Ovary (tissue), 9 donors: ENCODE measurements around the gene SNAP23. TPM values are rescaled to one million over a fixed set of nuclear protein-coding genes. Genes with fewer than 3 reads are reported as not detected.

ENCODE experiments used
- DNase-seq, 5 donors: peaks; one replicate each; pipeline ENCODE4 v3.0.0-alpha.2; 2019 to 2020
- H3K27ac ChIP-seq, 2 donors: fragments of 200-600 bp; one replicate each; pipeline versions ENCODE4 v1.5.1 to v1.8.0; 2019 to 2022
- H3K27me3 ChIP-seq: fragments of 200-600 bp; one replicate; pipeline ENCODE4 v1.8.0; 2022
- H3K36me3 ChIP-seq: fragments of 200-600 bp; sonication (generic); one replicate; pipeline ENCODE4 v1.5.1; 2019
- H3K4me1 ChIP-seq: one replicate; pipeline ENCODE4 v1.8.1; 2013; ENCODE audit warnings: mild to moderate bottlenecking, moderate library complexity; ENCODE audit not compliant: insufficient read depth
- H3K4me3 ChIP-seq: fragments of 200-600 bp; sonication (generic); one replicate; pipeline ENCODE4 v1.5.1; 2017
- H3K9me3 ChIP-seq, 2 donors: fragments of 200-600 bp in 1 of 2; sonication (generic) in 1 of 2; one replicate each; pipeline versions ENCODE4 v1.5.1 to v1.8.1; 2013 to 2019; ENCODE audit warnings: mild to moderate bottlenecking in 1 of 2, moderate library complexity in 1 of 2
- EP300 ChIP-seq: sonication (generic); formaldehyde crosslinking; IDR thresholded peaks from one replicate; pipeline ENCODE4 v1.6.1; 2017; ENCODE audit warnings: antibody characterized with exemption
- POLR2A ChIP-seq: fragments of 450-650 bp; IDR thresholded peaks from one replicate; pipeline ENCODE4 v1.6.1; 2017; ENCODE audit warnings: antibody characterized with exemption, mild to moderate bottlenecking, moderate library complexity
- WGBS, 3 donors: extraction: QIAGEN DNeasy Blood & Tissue Kit in 1 of 3; methylation state at CpG; one replicate each; pipeline versions ENCODE4 v1.1.5 to v1.1.7; 2013 to 2017; 5-methylcytosine and 5-hydroxymethylcytosine counted together
- intact Hi-C, 4 donors: fragments of 100-400 bp; cut with DNase I; formaldehyde crosslinking; loops; one replicate each; pipeline versions ENCODE4 v1.11.0 to v1.15.1; 2022 to 2023
- polyA plus RNA-seq, 2 donors: library from polyadenylated mRNA; stranded (reverse); fragments of 200-250 nt in 1 of 2; fragments of 350-450 nt in 1 of 2; fragmentation: Illumina TruSeq in 1 of 2; extraction: RNeasy Lipid Tissue Mini Kit (QIAGEN cat#74804) in 1 of 2; gene quantifications; one replicate each; pipeline ENCODE4 v1.2.3, GENCODE V29; 2013 to 2014
- total RNA-seq, 7 donors: library from RNA; depleted of rRNA in 2 of 7; stranded (reverse); fragments of >200 nt in 2 of 7; fragmentation: NEBNext Ultra II Directional in 3 of 7; extraction: Animal tissue kit (Norgen Biotek cat#: 25700) in 3 of 7; gene quantifications; one replicate each; pipeline versions ENCODE4 v1.1.0 to v1.2.4, GENCODE V29; 2016 to 2023
- TF ChIP-seq, protein P1 (sequence below), 3 donors: fragments of 450-650 bp in 2 of 3; fragments of 200-600 bp in 1 of 3; IDR thresholded peaks; one replicate each; pipeline versions ENCODE4 v1.5.1 to v1.8.0; 2016 to 2022; ENCODE audit warnings: antibody characterized with exemption in 3 of 3, mild to moderate bottlenecking in 1 of 3
- donor health status: DM: no; HTN: no; CAD: no; lungs with moderate emphysema.
- donor health status: DM: no; HTN: no; CAD: no.
- donor health status: Bipolar disorder and iron deficiency.
- donor health status: DM: yes; HTN: yes; CAD: no.
- donor health status: DM: no; HTN: no; CAD: no.
- donor health status: DM: yes; HTN: yes; CAD: no.

The SNAP23 gene
- total and polyA plus RNA-seq, 9 donors = 37.9 to 93.0 (median 53.0) TPM

DNA sequence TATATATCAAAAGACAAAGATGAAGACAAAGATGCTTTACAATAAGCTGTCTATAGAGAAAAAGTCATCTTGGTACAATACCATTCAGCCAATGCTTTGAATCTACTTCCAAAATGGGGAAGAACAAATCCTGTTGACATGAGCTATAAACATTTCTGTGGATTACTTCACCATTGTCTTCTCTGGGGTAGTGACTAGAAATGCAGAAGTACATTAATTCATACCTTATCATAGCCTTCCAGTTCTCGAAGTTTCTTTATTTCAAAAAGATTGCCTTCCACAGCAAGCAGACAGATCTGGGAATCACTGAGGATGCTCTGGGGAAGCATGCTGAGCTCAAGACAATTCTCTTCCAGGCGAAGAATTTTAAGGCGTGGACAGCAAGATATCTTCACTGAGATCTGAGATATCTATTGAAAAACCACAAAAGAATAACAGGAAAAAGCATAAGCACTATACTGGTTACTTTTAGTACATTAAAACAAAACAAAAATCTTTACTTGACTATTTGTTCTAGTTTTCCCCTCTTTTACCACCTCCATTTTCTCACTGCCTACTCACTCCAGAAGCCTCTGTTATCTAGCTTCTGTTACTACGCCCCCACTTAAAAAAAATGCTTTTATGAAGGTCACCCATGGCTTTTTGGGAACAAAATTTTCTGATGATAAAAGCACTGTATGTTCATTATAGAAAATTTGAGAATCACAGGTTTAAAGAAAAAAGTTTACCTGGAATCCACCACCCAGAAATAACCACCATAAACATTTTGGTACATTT lies 49.6 kb downstream of the SNAP23 start:
- peaks cover 4% of the 10 kb centered on the region for H3K4me1 ChIP-seq
- no peak overlapping the region for H3K4me3 ChIP-seq
- 84 to 89% (median 88%) methylated on average over 4 of the region's 4 CpGs for WGBS, 3 donors
- no peak for TF ChIP-seq EP300
- no peak for TF ChIP-seq POLR2A
- TF ChIP-seq, protein P1, sequence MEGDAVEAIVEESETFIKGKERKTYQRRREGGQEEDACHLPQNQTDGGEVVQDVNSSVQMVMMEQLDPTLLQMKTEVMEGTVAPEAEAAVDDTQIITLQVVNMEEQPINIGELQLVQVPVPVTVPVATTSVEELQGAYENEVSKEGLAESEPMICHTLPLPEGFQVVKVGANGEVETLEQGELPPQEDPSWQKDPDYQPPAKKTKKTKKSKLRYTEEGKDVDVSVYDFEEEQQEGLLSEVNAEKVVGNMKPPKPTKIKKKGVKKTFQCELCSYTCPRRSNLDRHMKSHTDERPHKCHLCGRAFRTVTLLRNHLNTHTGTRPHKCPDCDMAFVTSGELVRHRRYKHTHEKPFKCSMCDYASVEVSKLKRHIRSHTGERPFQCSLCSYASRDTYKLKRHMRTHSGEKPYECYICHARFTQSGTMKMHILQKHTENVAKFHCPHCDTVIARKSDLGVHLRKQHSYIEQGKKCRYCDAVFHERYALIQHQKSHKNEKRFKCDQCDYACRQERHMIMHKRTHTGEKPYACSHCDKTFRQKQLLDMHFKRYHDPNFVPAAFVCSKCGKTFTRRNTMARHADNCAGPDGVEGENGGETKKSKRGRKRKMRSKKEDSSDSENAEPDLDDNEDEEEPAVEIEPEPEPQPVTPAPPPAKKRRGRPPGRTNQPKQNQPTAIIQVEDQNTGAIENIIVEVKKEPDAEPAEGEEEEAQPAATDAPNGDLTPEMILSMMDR (IDR thresholded peaks at IDR 0.05) = no peak
- no peak for DNase-seq
- no peaks in the 10 kb centered on the region for H3K36me3 ChIP-seq
- H3K27ac ChIP-seq = no peak overlapping the region
- no peaks in the 10 kb centered on the region for H3K27me3 ChIP-seq
- H3K9me3 ChIP-seq = no peaks in the 10 kb centered on the region
- intact Hi-C loops = loop anchor here in 1 of 4 donors (10.0 kb wide), 1 partner anchor 100 kb away; no protein-coding TSS in a partner anchor

- intact Hi-C loops = loop anchor here in 1 of 4 donors (10.0 kb wide), 1 partner anchor 97 kb away; no protein-coding TSS in a partner anchor
- TF ChIP-seq POLR2A = no peak
- TF ChIP-seq, protein P1 (IDR thresholded peaks at IDR 0.05) = no peak
- no peak for TF ChIP-seq EP300
Measured at GRCh38 chr15:42547918-42548248, 52.4 kb downstream of the SNAP23 start.

GRCh38 chr15:42548249-42549031 lies 53.0 kb downstream of the SNAP23 start, which contains the start of the genes HAUS2 and LRRC57:
HAUS2 (plus strand) TSS chr15:42548838; CDS start chr15:42548873, 35 bp downstream.
LRRC57 (minus strand) TSS chr15:42548793; CDS start chr15:42548434, 359 bp downstream.
- peak; percentile 86 to 93 (median 90) for DNase-seq
- H3K4me1 ChIP-seq = peaks cover 4% of the 10 kb centered on the region
- no peaks in the 10 kb centered on the region for H3K27me3 ChIP-seq
- H3K27ac ChIP-seq = peak within 1 kb of the TSS; percentile 83 to 93
- peak within 1 kb of the TSS; percentile 61 for H3K4me3 ChIP-seq
- no peaks in the 10 kb centered on the region for H3K9me3 ChIP-seq
- H3K36me3 ChIP-seq = no peaks in the 10 kb centered on the region
- 0% methylated on average over 63 to 71 of the region's 71 CpGs for WGBS, 3 donors
- intact Hi-C loops = loop anchor here in 1 of 4 donors (10.0 kb wide), 1 partner anchor 96 kb away; no protein-coding TSS in a partner anchor
- TF ChIP-seq POLR2A (peak; percentile 90), EP300 (no peak)
- TF ChIP-seq, protein P1 (IDR thresholded peaks at IDR 0.05) = peak in 1 of 3 donors; percentile 13

More at GRCh38 chr15:42547918-42548248, 52.4 kb downstream of the SNAP23 start:
- H3K4me1 ChIP-seq = peaks cover 4% of the 10 kb centered on the region
- H3K27me3 ChIP-seq = no peaks in the 10 kb centered on the region
- DNase-seq = no peak
- no peaks in the 10 kb centered on the region for H3K9me3 ChIP-seq
- no peaks in the 10 kb centered on the region for H3K36me3 ChIP-seq
- H3K27ac ChIP-seq = peak overlapping the region; percentile 83 to 93
- H3K4me3 ChIP-seq = peak overlapping the region; percentile 61
- WGBS, 3 donors = 0 to 1% (median 1%) methylated on average over 9 of the region's 9 CpGs

GRCh38 chr15:42549032-42549491 lies 53.6 kb downstream of the SNAP23 start:
- WGBS, 3 donors = 0% methylated on average over 15 of the region's 15 CpGs
- intact Hi-C loops = loop anchor here in 1 of 4 donors (10.0 kb wide), 1 partner anchor 96 kb away; no protein-coding TSS in a partner anchor
- H3K4me3 ChIP-seq = peak overlapping the region; percentile 61

More at GRCh38 chr15:42549032-42549491, 53.6 kb downstream of the SNAP23 start:
- peak in 1 of 5 donors; percentile 43 for DNase-seq
- peak overlapping the region; percentile 83 to 93 for H3K27ac ChIP-seq
- H3K36me3 ChIP-seq = no peaks in the 10 kb centered on the region
- TF ChIP-seq POLR2A (no peak), EP300 (no peak)
- TF ChIP-seq, protein P1 (IDR thresholded peaks at IDR 0.05) = no peak
- no peaks in the 10 kb centered on the region for H3K9me3 ChIP-seq
- H3K27me3 ChIP-seq = no peaks in the 10 kb centered on the region
- peaks cover 4% of the 10 kb centered on the region for H3K4me1 ChIP-seq
